ENCODE results near the gene HDGFL2.
"Not testable (repeated sequence)": the region's sequence is repeated elsewhere in the genome, so short reads cannot be mapped to it uniquely, and the experiment has no call there.

Gene HDGFL2

GRCh38 chr19:4536798-4537197 lies 64.7 kb downstream of the HDGFL2 start:
- DNase-seq = no peak

DNA sequence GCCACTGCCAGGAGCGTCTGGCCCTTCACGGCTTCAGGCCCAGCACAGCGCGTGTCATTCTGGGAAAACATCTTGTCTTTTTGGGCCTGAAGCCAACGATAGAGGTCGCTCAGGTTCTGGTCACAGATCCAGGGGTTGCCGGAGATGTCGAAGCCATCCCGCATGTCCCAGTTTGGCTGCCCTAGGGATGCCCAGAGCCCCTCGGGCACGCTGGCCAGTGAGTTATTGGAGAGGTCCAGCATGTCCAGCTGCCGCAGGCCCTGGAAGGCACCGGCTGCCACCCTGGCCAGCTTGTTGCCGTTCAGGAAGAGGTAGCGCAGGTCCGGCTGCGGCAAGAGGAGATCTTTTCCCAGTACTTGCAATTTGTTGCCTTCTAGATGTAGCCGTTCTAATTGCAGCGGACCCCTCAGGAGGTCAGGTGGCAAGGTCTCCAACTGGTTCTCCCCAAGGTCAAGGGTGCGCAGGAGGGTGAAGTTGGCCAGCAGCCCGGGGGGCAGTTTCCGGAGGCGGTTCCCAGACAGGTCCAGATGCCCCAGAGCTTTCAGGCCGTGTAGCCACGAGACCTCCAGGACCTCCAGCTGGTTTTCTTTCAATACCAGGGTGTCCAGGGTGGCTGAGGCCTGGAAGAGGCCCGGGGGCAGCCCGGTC lies 66.0 kb downstream of the HDGFL2 start:
- DNase-seq = no peak

GRCh38 chr19:4538601-4538954 lies 66.5 kb downstream of the HDGFL2 start:
- no peak for DNase-seq

- DNase-seq = no peak
Observed at GRCh38 chr19:4539169-4539692, 67.1 kb downstream of the HDGFL2 start.

DNA sequence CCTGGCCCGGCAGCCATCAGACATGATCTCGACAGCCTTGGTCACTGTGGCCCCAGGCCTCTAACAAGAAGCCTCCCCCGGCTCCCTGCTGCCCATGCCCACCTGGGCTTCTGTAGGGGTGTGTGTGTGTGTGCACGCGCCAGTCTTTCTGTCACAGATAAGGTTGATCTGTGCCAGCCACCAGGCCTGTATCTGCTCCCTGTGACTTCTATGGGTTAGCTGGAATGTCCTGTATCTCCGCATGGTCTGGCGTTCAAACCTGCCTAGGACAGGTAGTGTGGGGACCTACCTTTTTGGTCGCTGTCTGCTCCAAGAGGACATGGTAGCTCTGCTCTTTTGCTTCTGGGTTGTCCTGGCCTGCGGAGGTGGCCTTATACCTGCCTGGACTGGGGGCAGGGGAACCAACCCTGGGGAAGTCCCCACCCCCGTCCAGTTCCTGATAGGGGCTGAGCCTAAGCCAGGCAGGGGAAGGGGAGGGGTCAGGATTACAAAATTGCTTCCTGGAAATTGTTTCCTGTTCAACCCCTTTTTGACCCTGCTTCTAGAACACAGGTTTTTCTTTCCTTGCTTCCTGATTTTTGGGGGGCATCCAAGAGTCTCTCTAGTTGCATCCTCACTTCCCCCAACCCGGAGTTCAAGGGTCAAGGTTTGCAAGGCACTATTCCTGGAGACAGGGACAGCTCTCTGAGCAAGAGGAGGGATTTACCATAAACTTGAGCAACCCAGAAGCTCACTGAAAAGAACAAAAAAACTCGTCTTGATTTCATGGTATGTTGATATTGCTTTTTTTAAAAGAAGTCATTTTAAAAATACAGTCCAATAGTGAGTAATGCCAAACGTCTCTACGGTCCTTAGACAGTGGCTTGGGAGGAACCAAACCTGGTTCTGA lies 67.8 kb downstream of the HDGFL2 start, which contains the start of gene LRG1:
Gene LRG1, minus strand, starts transcription at position 344 of the 889 bp plus-strand sequence. Its CDS starts 23 bp downstream, at position 321.
- peak; percentile 71 for DNase-seq

DNA sequence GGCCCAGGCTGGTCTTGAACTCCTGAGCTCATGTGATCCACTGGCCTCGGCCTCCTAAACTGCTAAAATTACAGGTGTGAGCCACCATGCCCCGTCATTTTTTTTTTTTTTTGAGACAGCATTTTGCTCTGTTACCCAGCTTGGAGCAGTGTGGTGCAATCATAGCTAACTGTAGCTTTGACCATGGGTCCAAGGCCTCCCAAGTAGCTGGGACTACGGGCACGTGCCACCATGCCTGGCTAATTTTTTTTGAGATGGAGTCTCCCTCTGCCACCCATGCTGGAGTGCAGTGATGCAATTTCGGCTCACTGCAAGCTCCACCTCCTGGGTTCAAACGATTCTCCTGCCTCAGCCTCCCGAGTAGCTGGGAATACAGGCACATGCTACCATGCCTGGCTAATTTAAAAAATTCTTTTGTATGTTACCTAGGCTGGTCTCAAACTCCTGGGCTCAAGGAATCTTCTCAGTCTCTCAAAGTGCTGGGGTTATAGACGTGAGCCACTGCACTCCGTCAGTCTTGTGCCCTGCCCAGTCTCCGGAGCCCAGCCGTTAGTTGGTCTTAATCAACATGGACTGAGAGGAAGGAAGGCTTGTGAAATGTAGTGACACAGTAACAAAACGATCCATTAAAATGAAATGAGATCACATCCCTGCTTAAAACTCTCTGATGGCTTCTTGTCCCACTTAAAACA lies 69.2 kb downstream of the HDGFL2 start:
- peak; percentile 8 for DNase-seq

- DNase-seq = not testable (repeated sequence)
Observed at GRCh38 chr19:4541806-4542145, 69.7 kb downstream of the HDGFL2 start.

DNA sequence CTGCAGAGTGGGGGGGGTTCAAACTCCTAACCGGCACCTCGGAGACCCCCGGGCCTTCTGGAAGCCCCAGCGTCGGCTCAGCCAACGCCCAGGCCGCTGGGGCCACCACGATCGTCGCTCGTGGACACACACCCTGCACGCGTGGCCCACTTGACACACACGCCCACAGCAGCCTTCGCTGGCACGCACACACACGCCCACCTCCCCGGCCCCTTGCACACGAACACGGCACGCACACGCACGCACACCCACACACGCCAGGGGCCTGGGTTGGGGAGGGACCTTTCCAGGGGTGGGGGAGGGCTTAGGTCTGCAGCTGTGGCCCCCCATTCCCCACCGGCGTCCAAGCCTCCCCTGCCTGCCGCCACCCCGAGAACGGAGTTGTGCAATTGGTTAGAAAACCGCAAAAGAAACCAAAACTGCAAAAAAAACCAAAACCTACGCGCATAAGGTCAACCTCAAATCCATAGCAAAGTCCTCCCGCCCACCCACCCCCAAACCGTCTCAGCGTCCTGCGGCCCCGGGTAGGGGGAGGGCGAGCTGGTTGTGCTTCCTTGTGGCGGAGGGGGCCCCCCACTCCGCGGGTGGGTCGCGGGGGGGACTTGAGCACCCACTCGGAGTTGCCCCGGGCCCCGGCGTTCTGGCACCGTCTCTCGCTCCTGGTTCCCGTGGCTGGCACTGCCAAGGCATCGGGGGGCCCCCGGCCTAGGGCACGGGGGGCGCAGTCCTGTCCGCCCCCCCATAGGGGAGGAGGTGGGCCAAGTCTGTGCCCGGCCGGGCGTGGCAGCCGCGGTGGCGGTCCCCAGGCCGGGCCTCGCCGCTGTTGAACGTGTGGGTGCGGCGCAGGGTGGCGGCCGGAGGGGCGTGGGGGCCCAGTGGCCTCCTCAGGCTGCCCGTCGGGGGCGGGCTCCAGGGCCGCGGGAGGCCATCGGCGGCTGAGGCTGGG lies 71.1 kb downstream of the HDGFL2 start:
- no peak for DNase-seq

GRCh38 chr19:4543842-4544647 lies 71.9 kb downstream of the HDGFL2 start:
- no peak for DNase-seq

GRCh38 chr19:4547303-4548237 lies 75.5 kb downstream of the HDGFL2 start:
- DNase-seq = peak; percentile 56

GRCh38 chr19:4548238-4548584 lies 76.1 kb downstream of the HDGFL2 start:
- no peak for DNase-seq

DNA sequence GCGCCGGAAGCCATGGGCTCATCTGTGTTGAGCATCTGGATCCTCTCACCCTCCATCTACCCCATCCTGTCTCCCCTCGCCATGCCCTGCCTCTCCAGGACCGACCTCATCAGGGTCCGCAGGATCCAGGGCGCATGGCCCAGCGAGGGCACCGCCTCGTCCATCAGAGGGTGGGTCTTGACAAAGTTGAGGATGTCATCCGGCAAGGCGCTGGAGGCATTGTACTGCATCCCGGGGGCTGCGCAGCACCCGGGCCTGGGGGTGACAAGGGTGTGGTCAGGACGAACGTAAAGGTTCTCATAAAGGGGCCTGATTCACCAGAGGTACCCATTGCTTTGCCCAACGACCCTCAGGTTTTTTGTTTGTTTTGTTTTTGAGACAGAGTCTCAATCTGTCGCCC lies 77.9 kb downstream of the HDGFL2 start:
- DNase-seq = no peak

DNA sequence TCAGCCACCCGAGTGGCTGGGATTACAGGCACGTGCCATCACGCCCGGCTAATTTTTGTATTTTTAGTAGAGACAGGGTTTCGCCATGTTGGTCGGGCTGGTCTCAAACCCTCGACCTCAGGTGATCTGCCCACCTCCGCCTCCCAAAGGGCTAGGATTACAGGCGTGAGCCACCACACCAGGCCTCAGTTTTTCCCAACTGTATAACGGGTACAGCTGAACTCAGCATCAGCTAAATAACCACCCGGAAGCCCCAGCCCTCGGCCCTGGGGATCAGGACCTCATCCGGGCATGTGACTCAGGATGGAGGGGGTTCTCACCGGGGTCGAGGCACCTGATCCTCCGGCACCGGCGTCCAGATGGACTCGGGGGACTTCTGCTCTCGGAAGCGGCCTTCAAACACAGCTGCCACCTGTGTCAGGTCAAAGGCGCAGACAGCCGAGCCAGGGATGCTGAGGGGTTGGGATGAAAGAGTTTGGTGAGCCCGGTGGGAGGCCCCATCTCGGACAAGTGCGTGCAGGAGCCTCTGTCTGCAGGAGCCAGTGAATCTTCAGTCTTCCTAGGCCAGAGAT lies 78.5 kb downstream of the HDGFL2 start:
- DNase-seq = no peak
